HG02623 (cell line): ENCODE results near the gene ABCB11.
"Not testable (repeated sequence)": the region's sequence is repeated elsewhere in the genome, so short reads cannot be mapped to it uniquely, and the experiment has no call there.

Source experiments
- ATAC-seq: cut with Tn5 transposase; IDR thresholded peaks from one replicate; pipeline ENCODE4 v1.9.1; 2021; ENCODE audit warnings: moderate library complexity; ENCODE audit not compliant: unreplicated experiment

ABCB11 gene

DNA sequence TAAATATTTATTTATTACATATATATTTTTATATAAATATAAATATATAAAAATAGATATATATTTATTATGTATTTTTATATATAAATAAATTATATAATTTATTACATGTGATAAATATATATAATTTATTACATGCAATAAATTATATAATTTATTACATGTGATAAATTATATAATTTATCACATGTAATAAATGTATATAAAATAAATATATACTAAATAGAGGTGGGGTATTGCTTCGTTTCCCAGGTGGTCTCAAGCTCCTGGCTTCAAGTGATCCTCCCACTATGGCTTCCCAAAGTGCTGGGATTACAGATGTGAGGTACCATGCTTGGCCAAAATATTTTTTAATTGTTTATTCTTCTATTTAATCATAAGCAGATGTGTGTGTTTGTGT, 133.7 kb downstream of the ABCB11 start:
- ATAC-seq: no peak

DNA sequence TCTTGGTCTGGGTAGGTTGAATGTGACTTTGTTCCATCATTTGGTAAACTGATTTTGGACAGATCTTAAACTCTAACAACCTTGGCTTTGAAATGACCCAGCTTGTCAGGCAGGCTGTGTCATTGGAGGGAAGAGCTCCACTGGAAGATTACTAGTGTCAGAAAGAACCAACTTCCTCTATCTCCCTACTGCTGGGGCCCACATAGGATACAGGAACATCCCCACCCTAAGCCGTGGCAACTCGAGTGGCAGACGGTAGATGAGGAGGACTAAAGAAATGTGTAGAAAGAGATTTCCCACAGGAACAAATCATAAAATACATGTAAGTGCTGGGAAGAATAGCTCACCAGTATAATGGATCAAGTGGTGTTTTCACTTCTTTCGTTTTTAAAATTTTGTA, 134.3 kb downstream of the ABCB11 start:
- ATAC-seq: no peak

DNA sequence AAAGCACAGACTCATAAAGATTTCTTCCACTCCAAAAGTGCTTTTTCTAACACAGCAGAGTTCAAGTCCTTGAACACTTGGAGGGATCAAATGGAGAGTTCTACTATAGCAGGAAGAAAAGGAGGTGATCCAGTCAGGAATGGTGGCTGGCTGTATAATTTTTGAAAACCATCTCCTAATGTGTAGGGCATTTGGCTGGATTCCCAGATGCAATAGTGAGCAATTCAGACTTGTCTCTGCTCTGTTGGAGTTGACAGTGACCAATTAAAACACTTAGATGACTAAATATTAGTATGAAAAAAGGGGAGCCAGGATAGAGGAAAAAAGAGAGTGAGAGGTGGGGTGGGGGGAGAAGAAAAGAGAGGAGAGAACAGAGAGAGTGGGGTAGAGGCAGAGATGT, 135.4 kb downstream of the ABCB11 start:
- no peak for ATAC-seq

DNA sequence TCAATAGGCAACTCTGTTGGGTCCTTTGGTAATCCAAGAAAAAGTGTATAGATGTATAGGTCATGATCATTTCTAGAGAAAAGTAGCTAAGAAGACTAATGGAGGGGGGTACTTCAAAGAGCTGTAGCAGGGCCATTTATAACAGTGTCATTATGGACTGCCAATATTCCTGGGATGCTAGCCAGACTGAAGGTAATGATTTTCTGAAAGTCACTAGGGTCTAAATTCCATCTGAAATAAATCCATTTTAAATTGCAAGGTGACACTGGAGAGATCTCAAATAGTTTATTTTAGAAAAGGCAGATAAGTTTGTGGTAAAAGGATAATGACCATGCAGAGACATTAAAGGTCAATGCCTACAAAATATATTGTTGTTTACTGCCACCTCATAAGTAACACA, 136.4 kb downstream of the ABCB11 start:
- no peak for ATAC-seq

DNA sequence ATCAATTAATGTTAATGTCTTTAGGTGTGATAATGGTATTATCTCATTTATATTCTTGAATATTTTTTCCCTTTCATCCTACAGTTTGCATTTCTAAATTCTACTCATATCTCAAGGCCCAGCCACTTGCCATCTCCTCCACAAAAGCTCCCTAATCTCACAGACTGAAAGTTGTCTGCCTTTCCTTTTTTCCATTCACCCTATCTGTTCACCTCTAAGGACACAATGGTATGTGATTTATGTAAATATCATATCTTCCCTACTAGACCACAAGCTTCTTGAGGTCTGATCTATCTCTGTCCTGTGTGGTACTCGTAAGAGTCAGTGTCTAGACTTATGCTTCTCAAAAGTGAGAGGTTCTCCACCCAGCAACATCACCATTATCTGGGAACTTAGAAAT, 137.0 kb downstream of the ABCB11 start:
- ATAC-seq: no peak

DNA sequence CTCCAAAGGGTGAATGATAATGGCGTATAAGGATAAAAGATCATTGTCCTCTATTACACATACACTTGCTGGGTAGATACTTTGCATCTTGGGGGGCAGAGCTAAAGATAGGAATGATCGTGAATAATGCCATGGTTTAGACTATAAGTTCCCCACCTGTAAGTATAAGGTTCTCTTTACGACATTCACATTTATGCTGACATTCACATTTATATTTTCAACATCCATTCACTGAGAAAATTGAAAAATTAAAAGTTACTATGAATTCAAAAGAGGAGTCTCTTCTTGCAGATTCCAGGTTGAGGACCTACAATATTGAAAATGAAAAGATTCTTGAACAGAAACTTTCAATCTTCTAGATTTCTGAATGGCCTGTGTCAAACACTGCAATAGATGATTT, 138.8 kb downstream of the ABCB11 start:
- no peak for ATAC-seq

DNA sequence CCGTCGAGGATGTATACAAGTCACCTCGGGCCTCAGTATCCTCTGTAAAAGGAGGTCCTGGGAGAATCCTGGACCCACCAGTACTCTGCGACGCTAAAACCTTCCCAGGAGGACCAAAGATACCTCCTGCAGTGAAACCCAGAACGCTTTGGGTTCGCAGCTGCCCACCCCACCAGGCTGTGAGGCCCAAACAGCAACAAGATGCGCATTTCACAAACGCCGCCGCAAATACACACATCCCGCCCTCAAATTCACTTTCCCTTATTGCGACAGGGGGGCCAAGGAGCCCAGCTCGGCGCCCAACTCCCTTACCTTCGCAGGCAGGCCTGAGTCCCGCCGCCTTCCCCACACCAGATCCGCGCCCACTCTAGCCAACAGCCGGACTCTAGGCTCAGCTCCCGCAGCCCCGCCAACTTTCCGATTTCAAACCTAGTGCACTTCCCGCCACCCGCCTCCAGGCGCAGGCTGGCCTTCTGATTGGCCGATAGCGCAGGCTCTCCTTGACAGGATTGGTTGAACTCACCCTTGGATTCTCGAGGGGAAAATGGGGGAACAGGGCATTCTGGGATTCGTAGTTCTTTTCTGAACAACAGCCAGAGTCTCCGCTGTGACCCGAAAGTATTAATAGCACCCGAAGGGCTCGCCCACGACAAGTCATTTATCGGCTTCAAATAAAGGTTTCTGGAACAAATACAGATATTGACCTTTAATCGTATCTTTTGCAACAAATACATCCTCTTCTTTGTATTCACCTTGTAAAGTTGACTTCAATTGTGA, 140.9 kb downstream of the ABCB11 start, which contains the start of gene SPC25:
Gene SPC25, minus strand, starts transcription at position 425 of the 777 bp plus-strand sequence. CDS start 911 bp downstream, outside the sequence.
- ATAC-seq: peak; percentile 100

DNA sequence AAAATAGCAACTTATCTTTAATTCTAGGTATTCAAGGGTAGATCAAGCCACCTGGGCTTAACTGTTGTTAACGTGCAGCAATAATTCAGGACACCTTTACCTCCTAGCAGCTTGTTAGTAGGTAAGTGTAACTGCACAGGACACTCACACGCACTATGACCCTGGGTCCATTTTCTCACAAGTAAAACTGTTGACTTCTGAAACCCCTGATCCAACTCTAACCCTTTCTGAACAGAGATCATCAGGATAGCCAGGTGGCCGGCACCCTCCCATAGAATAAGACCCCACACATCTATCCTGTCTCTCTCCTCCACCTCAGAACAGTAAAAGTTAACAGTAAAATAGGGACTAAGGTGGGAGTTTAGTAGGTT, 141.5 kb downstream of the ABCB11 start:
- no peak for ATAC-seq

DNA sequence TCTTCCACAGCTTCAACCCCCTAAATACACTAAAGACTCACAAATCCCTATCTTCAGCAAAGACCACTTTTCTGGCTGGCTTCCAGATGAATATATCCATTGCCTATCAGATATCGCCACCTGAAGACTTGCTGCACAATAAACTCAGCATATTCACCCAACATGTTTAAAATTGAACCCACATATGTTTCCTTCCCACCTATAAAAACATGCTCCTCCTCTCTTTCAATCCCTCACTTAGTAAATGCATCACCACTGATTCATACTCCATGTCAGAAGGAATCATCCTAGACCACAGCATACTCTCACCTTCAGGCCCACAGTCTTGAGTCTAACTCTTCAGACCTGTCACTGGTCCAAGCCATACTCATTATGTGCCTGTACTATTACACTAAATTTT, 146.1 kb downstream of the ABCB11 start:
- ATAC-seq: no peak

DNA sequence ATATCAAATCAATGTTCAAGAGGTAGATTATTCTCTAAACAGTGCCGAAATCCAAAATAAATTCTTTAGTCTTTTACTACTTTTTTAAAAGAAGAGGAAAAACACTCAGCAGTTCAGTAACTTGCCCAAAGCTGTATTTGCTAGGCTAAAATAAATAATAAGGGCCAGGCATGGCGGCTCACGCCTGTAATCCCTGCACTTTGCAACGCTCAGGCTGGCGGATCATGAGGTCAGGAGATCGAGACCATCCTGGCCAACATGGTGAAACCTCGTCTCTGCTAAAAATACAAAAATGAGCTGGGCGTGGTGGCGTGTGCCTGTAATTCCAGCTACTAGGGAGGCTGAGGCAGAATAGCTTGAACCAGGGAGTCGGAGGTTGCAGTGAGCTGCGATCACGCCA, 149.0 kb downstream of the ABCB11 start:
- not testable (repeated sequence) for ATAC-seq

DNA sequence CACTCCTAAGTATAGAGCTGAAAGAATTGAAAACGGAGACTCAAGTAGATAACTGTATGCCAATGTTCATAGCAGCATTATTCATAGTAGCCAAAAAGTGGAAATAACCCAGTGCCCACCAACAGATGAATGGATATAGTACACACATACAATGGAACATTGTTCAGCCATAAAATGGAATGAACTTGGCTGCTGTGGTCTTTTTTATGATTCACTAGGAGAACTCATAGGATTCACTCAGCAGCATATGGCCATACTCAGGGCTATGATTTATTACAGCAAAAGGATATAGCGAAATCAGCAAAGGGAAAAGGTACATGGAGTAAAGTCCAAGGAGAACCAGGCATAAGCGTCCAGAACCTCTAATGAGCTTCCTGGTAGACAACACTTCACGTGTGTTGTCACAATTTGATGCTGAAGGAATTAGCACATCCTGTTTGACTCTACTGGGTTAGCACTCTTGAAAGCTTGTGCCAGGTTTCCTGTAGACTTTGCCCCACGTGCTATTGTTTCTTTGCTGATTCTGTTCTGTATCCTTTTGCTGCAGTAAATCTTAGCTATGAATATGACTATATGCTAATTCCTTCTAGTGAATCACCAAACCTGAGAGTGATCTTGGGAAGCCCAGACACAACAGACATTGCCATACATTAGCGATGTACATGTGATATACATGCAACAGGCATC, 156.6 kb downstream of the ABCB11 start:
- no peak for ATAC-seq

DNA sequence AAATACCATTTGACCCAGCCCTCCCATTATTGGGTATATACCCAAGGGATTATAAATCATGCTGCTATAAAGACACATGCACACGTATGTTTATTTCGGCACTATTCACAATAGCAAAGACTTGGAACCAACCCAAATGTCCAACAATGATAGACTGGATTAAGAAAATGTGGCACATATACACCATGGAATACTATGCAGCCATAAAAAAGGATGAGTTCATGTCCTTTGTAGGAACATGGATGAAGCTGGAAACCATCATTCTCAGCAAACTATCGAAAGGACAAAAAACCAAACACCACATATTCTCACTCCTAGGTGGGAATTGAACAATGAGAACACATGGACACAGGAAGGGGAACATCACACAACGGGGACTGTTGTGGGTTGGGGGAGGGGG, 160.3 kb downstream of the ABCB11 start:
- ATAC-seq: not testable (repeated sequence)
